Neural cell (in vitro differentiated cells): ENCODE results near the gene HORMAD2. TPM values are rescaled to one million over a fixed set of nuclear protein-coding genes. Genes with fewer than 3 reads are reported as not detected.

Experiments
- H2AFZ ChIP-seq: fragments of 200-600, 300-800 bp; sonication (generic), shearing (Covaris generic); 2 replicates; pipeline ENCODE4 v1.6.0; 2014; ENCODE audit warnings: low read depth, mild to moderate bottlenecking, antibody characterized with exemption, low read length, moderate library complexity
- H3F3A ChIP-seq: fragments of 200-600 bp; shearing (Covaris generic); 2 replicates; pipeline ENCODE4 v1.6.1; 2016; ENCODE audit warnings: mild to moderate bottlenecking, moderate library complexity, mixed read lengths, antibody characterized with exemption, low read length; ENCODE audit not compliant: insufficient read depth, poor library complexity, severe bottlenecking
- H3K27ac ChIP-seq: fragments of 200-600, 300-800 bp; sonication (generic), shearing (Covaris generic); 2 replicates; pipeline ENCODE4 v1.5.1; 2014; ENCODE audit warnings: mild to moderate bottlenecking, low read length, moderate library complexity
- H3K27me3 ChIP-seq: fragments of 300-800, 200-600 bp; sonication (generic), shearing (Covaris generic); 2 replicates; pipeline ENCODE4 v1.6.0; 2014; ENCODE audit warnings: mild to moderate bottlenecking, low read depth, low read length, moderate library complexity; ENCODE audit not compliant: insufficient read depth
- H3K36me3 ChIP-seq: fragments of 300-800, 200-600 bp; sonication (generic), shearing (Covaris generic); 2 replicates; pipeline ENCODE4 v1.5.1; 2014; ENCODE audit warnings: mild to moderate bottlenecking, antibody characterized with exemption, low read length, moderate library complexity; ENCODE audit not compliant: insufficient read depth
- H3K4me2 ChIP-seq: fragments of 300-800, 200-600 bp; sonication (generic), shearing (Covaris generic); 2 replicates; pipeline ENCODE4 v1.6.0; 2014; ENCODE audit warnings: mild to moderate bottlenecking, low read length
- H3K4me3 ChIP-seq: fragments of 300-800, 200-600 bp; sonication (generic), shearing (Covaris generic); 2 replicates; pipeline ENCODE4 v1.5.1; 2014; ENCODE audit warnings: mild to moderate bottlenecking, low read length, moderate library complexity
- H3K79me2 ChIP-seq: fragments of 200-600 bp; shearing (Covaris generic); replicated peaks from 2 replicates; pipeline ENCODE4 v1.6.0; 2014; ENCODE audit warnings: mild to moderate bottlenecking, low read length, moderate library complexity; ENCODE audit not compliant: insufficient read depth
- H3K9ac ChIP-seq: fragments of 300-800, 200-600 bp; sonication (generic), shearing (Covaris generic); 2 replicates; pipeline ENCODE4 v1.6.1; 2016; ENCODE audit warnings: mild to moderate bottlenecking, low read length, mixed read lengths
- H3K9me2 ChIP-seq: fragments of 200-600 bp; shearing (Covaris generic); 2 replicates; pipeline ENCODE4 v1.6.1; 2016; ENCODE audit warnings: mild to moderate bottlenecking, low read length, mixed read lengths; ENCODE audit not compliant: insufficient read depth
- H3K9me3 ChIP-seq: fragments of 200-600, 300-800 bp; sonication (generic), shearing (Covaris generic); 2 replicates; pipeline ENCODE4 v1.6.1; 2016; ENCODE audit warnings: mild to moderate bottlenecking, mixed run types, low read length, moderate library complexity, mixed read lengths
- H4K20me1 ChIP-seq: fragments of 200-600 bp; shearing (Covaris generic); 2 replicates; pipeline ENCODE4 v1.6.1; 2016; ENCODE audit warnings: mild to moderate bottlenecking, mixed run types; ENCODE audit not compliant: insufficient read depth
- CTCF ChIP-seq: fragments of 450-650 bp; IDR thresholded peaks from 2 replicates; pipeline ENCODE4 v1.5.1; 2014; ENCODE audit warnings: antibody characterized with exemption, mild to moderate bottlenecking, moderate library complexity; ENCODE audit not compliant: poor library complexity, severe bottlenecking
- EP300 ChIP-seq: fragments of 450-650 bp; conservative IDR thresholded peaks from 2 replicates; pipeline ENCODE4 v1.6.1; 2014; ENCODE audit warnings: antibody characterized with exemption, mild to moderate bottlenecking, moderate library complexity; ENCODE audit not compliant: poor library complexity, severe bottlenecking
- EZH2 ChIP-seq: fragments of 200-600, 300-800 bp; shearing (Covaris generic), sonication (generic); IDR thresholded peaks from 2 replicates; pipeline ENCODE4 v1.6.1; 2014; ENCODE audit warnings: antibody characterized with exemption, low read length, borderline replicate concordance, mild to moderate bottlenecking; ENCODE audit not compliant: insufficient read depth, poor library complexity, severe bottlenecking
- MXI1 ChIP-seq: fragments of 450-650 bp; conservative IDR thresholded peaks from 2 replicates; pipeline ENCODE4 v1.6.1; 2014; ENCODE audit warnings: antibody characterized with exemption, mild to moderate bottlenecking; ENCODE audit not compliant: poor library complexity, severe bottlenecking
- POLR2AphosphoS5 ChIP-seq: IDR thresholded peaks from 2 replicates; pipeline ENCODE4 v1.6.1; 2012
- RAD21 ChIP-seq: fragments of 450-650 bp; conservative IDR thresholded peaks from 2 replicates; pipeline ENCODE4 v1.6.1; 2014; ENCODE audit warnings: antibody characterized with exemption, mild to moderate bottlenecking, moderate library complexity
- SMC3 ChIP-seq: fragments of 450-650 bp; conservative IDR thresholded peaks from 2 replicates; pipeline ENCODE4 v1.6.1; 2014; ENCODE audit warnings: antibody characterized with exemption, mild to moderate bottlenecking, moderate library complexity; ENCODE audit not compliant: poor library complexity
- TAF1 ChIP-seq: IDR thresholded peaks from 2 replicates; pipeline ENCODE4 v1.6.1; 2012; ENCODE audit warnings: low read depth
- polyA plus RNA-seq: library from polyadenylated mRNA; depleted of rRNA; stranded (reverse); fragments of >200 nt; gene quantifications from 2 replicates; pipeline ENCODE4 v1.2.3, GENCODE V29; 2014

The HORMAD2 gene
- polyA plus RNA-seq, 1 donor from 2014 or later = 1.2 TPM

- Histone ChIP-seq H3K27ac (no peak overlapping the region), H3F3A (no peaks in the 10 kb centered on the region), H3K9me2 (no peaks in the 10 kb centered on the region), H3K79me2 (no peaks in the 10 kb centered on the region), H3K9ac (no peak overlapping the region), H3K27me3 (no peaks in the 10 kb centered on the region), H4K20me1 (no peaks in the 10 kb centered on the region), H3K4me3 (no peak overlapping the region), H3K36me3 (no peaks in the 10 kb centered on the region), H2AFZ (no peak overlapping the region), H3K9me3 (no peaks in the 10 kb centered on the region), H3K4me2 (no peak overlapping the region)
- TF ChIP-seq TAF1 (no peak), RAD21 (no peak), MXI1 (no peak), EZH2 (no peak), POLR2AphosphoS5 (no peak), CTCF (no peak), SMC3 (no peak), EP300 (no peak)
These were observed 46.4 kb upstream of the HORMAD2 start for GRCh38 chr22:30033901-30034300.

- Histone ChIP-seq H3K4me3 (no peak overlapping the region), H3K9me2 (no peaks in the 10 kb centered on the region), H3K79me2 (no peaks in the 10 kb centered on the region), H3K9ac (no peak overlapping the region), H3K27ac (no peak overlapping the region), H2AFZ (no peak overlapping the region), H3K36me3 (no peaks in the 10 kb centered on the region), H3K4me2 (no peak overlapping the region), H3K27me3 (no peaks in the 10 kb centered on the region), H3K9me3 (no peaks in the 10 kb centered on the region), H3F3A (no peaks in the 10 kb centered on the region), H4K20me1 (no peaks in the 10 kb centered on the region)
- TF ChIP-seq RAD21 = no peak
- no peak for TF ChIP-seq EP300
- no peak for TF ChIP-seq POLR2AphosphoS5
- TF ChIP-seq SMC3 = no peak
- no peak for TF ChIP-seq TAF1
- TF ChIP-seq MXI1 = no peak
- TF ChIP-seq EZH2 = no peak
These were observed 43.6 kb upstream of the HORMAD2 start for GRCh38 chr22:30036656-30037055.

- H3K9me2 ChIP-seq = no peaks in the 10 kb centered on the region
- H3K4me3 ChIP-seq = no peak overlapping the region
- no peak for TF ChIP-seq MXI1
- no peaks in the 10 kb centered on the region for H3F3A ChIP-seq
- no peaks in the 10 kb centered on the region for H3K79me2 ChIP-seq
- H3K4me2 ChIP-seq = no peak overlapping the region
- H3K27ac ChIP-seq = no peak overlapping the region
- no peaks in the 10 kb centered on the region for H3K36me3 ChIP-seq
- H4K20me1 ChIP-seq = no peaks in the 10 kb centered on the region
- H2AFZ ChIP-seq = no peak overlapping the region
- H3K27me3 ChIP-seq = no peaks in the 10 kb centered on the region
- H3K9me3 ChIP-seq = no peaks in the 10 kb centered on the region
- no peak overlapping the region for H3K9ac ChIP-seq
These were observed 42.0 kb upstream of the HORMAD2 start for GRCh38 chr22:30038219-30038618.
